K562 (cell line): ENCODE results near the gene NREP. TPM values are rescaled to one million over a fixed set of nuclear protein-coding genes. Genes with fewer than 3 reads are reported as not detected.

Experiments
- ATAC-seq: fragments of 200-7000 bp; cut with Tn5 transposase; 3 replicates; pipeline ENCODE4 v1.9.1; 2020; ENCODE audit warnings: moderate library complexity
- BruUV-seq: library from RNA; stranded (reverse); fragments of 400-500 nt; replicated peaks from 2 replicates; lab custom pipeline; 2021; lab: Mats Ljungman, UMichigan
- CTCF ChIA-PET: fragments of 300-600 bp; formaldehyde crosslinking; extraction: SDS; loops from one replicate; lab custom pipeline; 2021; ENCODE audit warnings: low intra/inter-chr PET ratio; lab: Yijun Ruan, JAX
- POLR2A ChIA-PET: fragments of 300-600, 350-650 bp; sonication (Branson Sonifier 250); formaldehyde crosslinking; extraction: SDS; loops from one replicate; lab custom pipeline; 2021; ENCODE audit warnings: antibody characterized with exemption, inconsistent platforms; lab: Yijun Ruan, JAX
- DNase-seq, 4 experiments: peaks; one replicate each; pipeline versions ENCODE4 v3.0.0 to v3.0.0-alpha.2; 2011 to 2018; ENCODE audit warnings: low spot score in 3 of 4, mixed read lengths in 3 of 4; ENCODE audit errors: extremely low read depth in 1 of 4
- FAIRE-seq: peaks from 2 replicates; lab custom pipeline; 2011; peaks lifted over from hg19 to GRCh38; lab: Jason Lieb, UNC
- H2AFZ ChIP-seq: 2 replicates; pipeline ENCODE4 v1.6.0; 2011; ENCODE audit warnings: low read depth, low read length, control low read depth, inconsistent platforms
- H3K27ac ChIP-seq: fragments of 200-600 bp; 3 replicates; pipeline ENCODE4 v1.8.0; 2011; ENCODE audit warnings: low read depth, mild to moderate bottlenecking, control low read depth, inconsistent platforms, low read length, moderate library complexity, mixed read lengths; ENCODE audit errors: extremely low read depth
- H3K27me3 ChIP-seq, 2 experiments: fragments of 300-600 bp in 1 of 2; 2 replicates in 1 of 2; 3 replicates in 1 of 2; pipeline versions ENCODE4 v1.6.0 to v1.8.0; 2011; ENCODE audit warnings: inconsistent platforms in 2 of 2, low read length in 2 of 2, mild to moderate bottlenecking in 1 of 2, mixed read lengths in 1 of 2, moderate library complexity in 1 of 2; ENCODE audit not compliant: control insufficient read depth in 2 of 2, insufficient read depth in 2 of 2
- H3K36me3 ChIP-seq: fragments of 300-600 bp; 3 replicates; pipeline ENCODE4 v1.8.0; 2011; ENCODE audit warnings: mild to moderate bottlenecking, low read length, inconsistent platforms; ENCODE audit not compliant: control insufficient read depth, insufficient read depth
- H3K4me1 ChIP-seq, 2 experiments: fragments of 200-600 bp in 1 of 2; replicated peaks in 1 of 2; 2 replicates in 1 of 2; 3 replicates in 1 of 2; pipeline versions ENCODE4 v1.5.1 to v1.8.0; 2011; ENCODE audit warnings: inconsistent platforms in 2 of 2, low read length in 2 of 2, mild to moderate bottlenecking in 1 of 2, mixed read lengths in 1 of 2, moderate library complexity in 1 of 2; ENCODE audit not compliant: control insufficient read depth in 2 of 2, insufficient read depth in 2 of 2
- H3K4me2 ChIP-seq: 2 replicates; pipeline ENCODE4 v1.6.1; 2011; ENCODE audit warnings: low read length, control low read depth, inconsistent platforms, mixed read lengths; ENCODE audit not compliant: insufficient read depth
- H3K4me3 ChIP-seq: fragments of 200-600 bp; sonication (generic), shearing (Covaris generic); 2 replicates; pipeline ENCODE4 v1.5.1; 2016; ENCODE audit warnings: control low read depth, inconsistent platforms
- H3K79me2 ChIP-seq: fragments of 200-600 bp; 3 replicates; pipeline ENCODE4 v1.8.0; 2011; ENCODE audit warnings: low read length, inconsistent platforms; ENCODE audit not compliant: control insufficient read depth, insufficient read depth
- H3K9ac ChIP-seq, 2 experiments: 2 replicates each; pipeline versions ENCODE4 v1.6.0 to v1.6.1; 2011; ENCODE audit warnings: low read depth in 2 of 2, low read length in 2 of 2, control low read depth in 1 of 2, inconsistent platforms in 1 of 2, mild to moderate bottlenecking in 1 of 2, mixed read lengths in 1 of 2; ENCODE audit not compliant: insufficient read depth in 1 of 2
- H3K9me1 ChIP-seq: one replicate; pipeline ENCODE4 v1.6.0; 2011; ENCODE audit warnings: inconsistent platforms, mild to moderate bottlenecking, low read length, moderate library complexity; ENCODE audit not compliant: control insufficient read depth, insufficient read depth
- H3K9me3 ChIP-seq: replicated peaks from 2 replicates; pipeline ENCODE4 v1.5.1; 2011; ENCODE audit warnings: low read depth, low read length, inconsistent platforms; ENCODE audit not compliant: control insufficient read depth, insufficient read depth
- H4K20me1 ChIP-seq: replicated peaks from 2 replicates; pipeline ENCODE4 v1.6.1; 2011; ENCODE audit warnings: low read length, inconsistent platforms, mixed read lengths; ENCODE audit not compliant: control insufficient read depth, insufficient read depth
- GTF2A2 ChIP-seq: IDR thresholded peaks from 2 replicates; pipeline ENCODE4 v1.6.1; 2016; ENCODE audit warnings: mild to moderate bottlenecking, missing genetic modification characterization, missing compliant biosample characterization
- JUN ChIP-seq, 2 experiments: sonication (generic) in 1 of 2; formaldehyde crosslinking in 1 of 2; IDR thresholded peaks; 2 replicates each; pipeline versions ENCODE4 v1.6.1 to v1.8.0; 2012 to 2022; ENCODE audit warnings: borderline replicate concordance in 2 of 2, mild to moderate bottlenecking in 2 of 2, improper control_type of control experiment in 1 of 2, low read depth in 1 of 2, low read length in 1 of 2, missing genetic modification reagents in 1 of 2
- KDM2B ChIP-seq: fragments of 250-450 bp; sonication (Bioruptor Pico); IDR thresholded peaks from 2 replicates; pipeline ENCODE4 v1.8.0; 2021; ENCODE audit warnings: mild to moderate bottlenecking, moderate library complexity
- MEIS2 ChIP-seq: fragments of 450-650 bp; IDR thresholded peaks from 2 replicates; pipeline ENCODE4 v1.6.1; 2014; ENCODE audit warnings: mild to moderate bottlenecking; ENCODE audit not compliant: partially characterized antibody
- MTA1 ChIP-seq: fragments of 450-650 bp; IDR thresholded peaks from 2 replicates; pipeline ENCODE4 v1.6.1; 2017; ENCODE audit warnings: borderline replicate concordance
- NFATC3 ChIP-seq: fragments of 450-650 bp; IDR thresholded peaks from 2 replicates; pipeline ENCODE4 v1.6.1; 2017; ENCODE audit warnings: mild to moderate bottlenecking
- SMARCB1 ChIP-seq: IDR thresholded peaks from 2 replicates; pipeline ENCODE4 v1.6.1; 2011; ENCODE audit warnings: improper control_type of control experiment, low read depth; ENCODE audit not compliant: insufficient read length
- TRIM24 ChIP-seq, 2 experiments: fragments of 450-650 bp; IDR thresholded peaks; 2 replicates each; pipeline ENCODE4 v1.6.1; 2016
- USF2 ChIP-seq: sonication (generic); formaldehyde crosslinking; IDR thresholded peaks from 2 replicates; pipeline ENCODE4 v1.5.0; 2020; ENCODE audit warnings: missing genetic modification reagents
- ZNF165 ChIP-seq: fragments of 250-450 bp; sonication (Bioruptor Pico); IDR thresholded peaks from 2 replicates; pipeline ENCODE4 v1.4.0; 2020; ENCODE audit warnings: borderline replicate concordance
- ZNF217 ChIP-seq: sonication (generic); formaldehyde crosslinking; IDR thresholded peaks from 2 replicates; pipeline ENCODE4 v1.8.0; 2022; ENCODE audit warnings: mild to moderate bottlenecking, missing genetic modification reagents
- ZNF707 ChIP-seq: fragments of 250-450 bp; sonication (Bioruptor Pico); conservative IDR thresholded peaks from 2 replicates; pipeline ENCODE4 v1.8.0; 2022; ENCODE audit warnings: inconsistent platforms, mild to moderate bottlenecking, moderate library complexity
- ZNF780A ChIP-seq: fragments of 250-450 bp; sonication (Bioruptor Pico); IDR thresholded peaks from 2 replicates; pipeline ENCODE4 v1.5.0; 2021; ENCODE audit warnings: mild to moderate bottlenecking
- WGBS: fragments of 100-300 bp; shearing (Covaris generic); methylation state at CpG from one replicate; pipeline ENCODE4 v1.1.6; 2016; ENCODE audit warnings: low coverage, mixed read lengths; ENCODE audit not compliant: insufficient coverage; ENCODE audit errors: missing lambda C conversion rate; 5-methylcytosine and 5-hydroxymethylcytosine counted together
- in situ Hi-C: fragments of 300-500 bp; cut with MboI; formaldehyde crosslinking; loops from 4 replicates; pipeline ENCODE4 v1.15.0; 2018; ENCODE audit warnings: inconsistent platforms, mixed read lengths
- intact Hi-C: fragments of 100-400 bp; cut with micrococcal nuclease; formaldehyde crosslinking; loops from 2 replicates; pipeline ENCODE4 v1.14.2; 2022
- polyA plus RNA-seq, 8 experiments: library from polyadenylated mRNA; depleted of rRNA in 4 of 8; stranded (reverse) in 5 of 8; unstranded in 3 of 8; fragments of >200 nt; fragmentation: Nextera tagmentation in 2 of 8; fragmentation: Illumina TruSeq in 1 of 8; extraction: Ambion mirVana in 2 of 8; extraction: Trizol in 1 of 8; gene quantifications; 2 replicates each; pipeline versions ENCODE4 v1.2.1 to v1.2.3, GENCODE V29; 2011 to 2014; ENCODE audit warnings: inconsistent platforms in 1 of 8, missing spikeins in 1 of 8
- total RNA-seq, 7 experiments: library from RNA; depleted of rRNA in 6 of 7; stranded (reverse); fragments of >200 nt in 6 of 7; fragmentation: Illumina TruSeq in 2 of 7; extraction: Trizol in 2 of 7; gene quantifications; 2 replicates each; pipeline versions ENCODE4 v1.2.1 to v1.2.3, GENCODE V29; 2011 to 2021; ENCODE audit warnings: low replicate concordance in 1 of 7
- TF ChIP-seq, protein P1 (sequence below), 2 experiments: fragments of 450-650 bp in 1 of 2; IDR thresholded peaks; 2 replicates each; pipeline ENCODE4 v1.6.1; 2011 to 2017; ENCODE audit warnings: low read depth in 2 of 2, antibody characterized with exemption in 1 of 2, borderline replicate concordance in 1 of 2, low read length in 1 of 2, mild to moderate bottlenecking in 1 of 2, mixed read lengths in 1 of 2; ENCODE audit not compliant: control insufficient read depth in 1 of 2

The NREP gene
- total and polyA plus RNA-seq, 9 of the 15 experiments (the other 6 are each of a cell fraction or from before 2014, with no cell fraction given): 0.08 to 0.58 (median 0.23) TPM; not detected in 1

DNA sequence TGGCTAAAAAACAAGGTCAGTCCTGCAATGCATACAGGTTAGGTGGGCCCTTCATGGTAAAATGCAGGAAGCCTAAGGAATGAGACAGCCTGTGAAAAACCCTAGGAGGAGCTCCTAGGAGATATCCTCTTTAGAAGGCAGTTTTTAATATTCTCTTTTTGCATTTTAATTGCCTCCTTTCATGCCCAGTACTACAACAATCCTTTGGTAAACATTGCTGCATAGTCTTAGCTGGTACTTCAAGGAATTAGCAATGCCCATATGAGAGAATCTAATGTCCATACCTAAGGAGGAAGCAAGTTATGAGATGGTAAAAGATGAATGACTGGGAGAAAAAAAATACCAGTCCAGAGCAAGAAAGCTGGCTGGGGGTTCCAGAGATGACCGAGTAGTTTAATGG is 61.0 kb downstream of the NREP start:
- Histone ChIP-seq H2AFZ (no peak overlapping the region), H4K20me1 (no peaks in the 10 kb centered on the region), H3K9ac (no peak overlapping the region), H3K4me2 (no peak overlapping the region), H3K36me3 (no peaks in the 10 kb centered on the region), H3K27ac (no peak overlapping the region), H3K79me2 (no peaks in the 10 kb centered on the region), H3K27me3 (no peaks in the 10 kb centered on the region), H3K9me1 (no peaks in the 10 kb centered on the region), H3K9me3 (no peaks in the 10 kb centered on the region), H3K4me1 (no peaks in the 10 kb centered on the region), H3K4me3 (no peak overlapping the region)
- ATAC-seq: no peak
- ChIA-PET CTCF (no interaction called here), POLR2A (interaction anchor here (1.6 kb wide), 1 partner anchor 19 kb away, joined by 3 read pairs; no protein-coding TSS in a partner anchor)
- no peak for FAIRE-seq
- intact Hi-C loops: loop anchor here (5.0 kb wide), 1 partner anchor 144 kb away; no protein-coding TSS in a partner anchor
- no peak for TF ChIP-seq KDM2B (CRISPR knock-in tag)
- TF ChIP-seq ZNF217 (CRISPR knock-in tag): no peak
- no peak for TF ChIP-seq SMARCB1
- no peak for TF ChIP-seq USF2 (CRISPR knock-in tag)
- no peak for TF ChIP-seq MEIS2
- no peak for TF ChIP-seq JUN (IDR thresholded peaks at IDR 0.05; ENCODE audit: borderline replicate concordance, low read depth, low read length)
- TF ChIP-seq JUN (CRISPR knock-in tag; IDR thresholded peaks at IDR 0.05; ENCODE audit: borderline replicate concordance): no peak
- no peak for TF ChIP-seq ZNF165 (CRISPR knock-in tag)
- TF ChIP-seq GTF2A2: no peak
- TF ChIP-seq ZNF707 (CRISPR knock-in tag): no peak
- no peak for TF ChIP-seq MTA1
- TF ChIP-seq ZNF780A (CRISPR knock-in tag): no peak
- TF ChIP-seq TRIM24 (IDR thresholded peaks at IDR 0.05): no peak
- TF ChIP-seq NFATC3: no peak
- TF ChIP-seq, protein P1, sequence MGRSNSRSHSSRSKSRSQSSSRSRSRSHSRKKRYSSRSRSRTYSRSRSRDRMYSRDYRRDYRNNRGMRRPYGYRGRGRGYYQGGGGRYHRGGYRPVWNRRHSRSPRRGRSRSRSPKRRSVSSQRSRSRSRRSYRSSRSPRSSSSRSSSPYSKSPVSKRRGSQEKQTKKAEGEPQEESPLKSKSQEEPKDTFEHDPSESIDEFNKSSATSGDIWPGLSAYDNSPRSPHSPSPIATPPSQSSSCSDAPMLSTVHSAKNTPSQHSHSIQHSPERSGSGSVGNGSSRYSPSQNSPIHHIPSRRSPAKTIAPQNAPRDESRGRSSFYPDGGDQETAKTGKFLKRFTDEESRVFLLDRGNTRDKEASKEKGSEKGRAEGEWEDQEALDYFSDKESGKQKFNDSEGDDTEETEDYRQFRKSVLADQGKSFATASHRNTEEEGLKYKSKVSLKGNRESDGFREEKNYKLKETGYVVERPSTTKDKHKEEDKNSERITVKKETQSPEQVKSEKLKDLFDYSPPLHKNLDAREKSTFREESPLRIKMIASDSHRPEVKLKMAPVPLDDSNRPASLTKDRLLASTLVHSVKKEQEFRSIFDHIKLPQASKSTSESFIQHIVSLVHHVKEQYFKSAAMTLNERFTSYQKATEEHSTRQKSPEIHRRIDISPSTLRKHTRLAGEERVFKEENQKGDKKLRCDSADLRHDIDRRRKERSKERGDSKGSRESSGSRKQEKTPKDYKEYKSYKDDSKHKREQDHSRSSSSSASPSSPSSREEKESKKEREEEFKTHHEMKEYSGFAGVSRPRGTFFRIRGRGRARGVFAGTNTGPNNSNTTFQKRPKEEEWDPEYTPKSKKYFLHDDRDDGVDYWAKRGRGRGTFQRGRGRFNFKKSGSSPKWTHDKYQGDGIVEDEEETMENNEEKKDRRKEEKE (IDR thresholded peaks at IDR 0.05; ENCODE audit: borderline replicate concordance in 1 of 2, control insufficient read depth in 1 of 2, low read depth in 2 of 2, low read length in 1 of 2): no peak
- in situ Hi-C loops: no loop called here
- WGBS: 6% methylated on average over 1 of the region's 1 CpG
- no peak for DNase-seq
- no TSS peak for BruUV-seq
